Measurements from ENCODE around the gene P3H2.

- TF ChIP-seq POLR2A (IDR thresholded peaks at IDR 0.05) (no peak), EP300 (IDR thresholded peaks at IDR 0.05) (no peak), POLR2AphosphoS5 (IDR thresholded peaks at IDR 0.05) (no peak)
- TF ChIP-seq, protein P1, sequence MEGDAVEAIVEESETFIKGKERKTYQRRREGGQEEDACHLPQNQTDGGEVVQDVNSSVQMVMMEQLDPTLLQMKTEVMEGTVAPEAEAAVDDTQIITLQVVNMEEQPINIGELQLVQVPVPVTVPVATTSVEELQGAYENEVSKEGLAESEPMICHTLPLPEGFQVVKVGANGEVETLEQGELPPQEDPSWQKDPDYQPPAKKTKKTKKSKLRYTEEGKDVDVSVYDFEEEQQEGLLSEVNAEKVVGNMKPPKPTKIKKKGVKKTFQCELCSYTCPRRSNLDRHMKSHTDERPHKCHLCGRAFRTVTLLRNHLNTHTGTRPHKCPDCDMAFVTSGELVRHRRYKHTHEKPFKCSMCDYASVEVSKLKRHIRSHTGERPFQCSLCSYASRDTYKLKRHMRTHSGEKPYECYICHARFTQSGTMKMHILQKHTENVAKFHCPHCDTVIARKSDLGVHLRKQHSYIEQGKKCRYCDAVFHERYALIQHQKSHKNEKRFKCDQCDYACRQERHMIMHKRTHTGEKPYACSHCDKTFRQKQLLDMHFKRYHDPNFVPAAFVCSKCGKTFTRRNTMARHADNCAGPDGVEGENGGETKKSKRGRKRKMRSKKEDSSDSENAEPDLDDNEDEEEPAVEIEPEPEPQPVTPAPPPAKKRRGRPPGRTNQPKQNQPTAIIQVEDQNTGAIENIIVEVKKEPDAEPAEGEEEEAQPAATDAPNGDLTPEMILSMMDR (IDR thresholded peaks at IDR 0.05), result no peak
Observed at GRCh38 chr3:190008432-190008831, 112.3 kb downstream of the P3H2 start.

Data from suprapubic skin (tissue), 4 donors.